Activated T-cell treated with anti-CD3 and anti-CD28 coated beads, Interleukin-2, amount 50 U/mL, for 1 hour (primary cell): ENCODE data around the gene SIL1.
"Not testable (repeated sequence)": the region's sequence is repeated elsewhere in the genome, so short reads cannot be mapped to it uniquely, and the experiment has no call there.

Source experiments
- DNase-seq: peaks from one replicate; pipeline ENCODE4 v3.0.0-alpha.2; 2020

The SIL1 gene

GRCh38 chr5:139171779-139172404 is 26.3 kb downstream of the SIL1 start:
- DNase-seq, result no peak

GRCh38 chr5:139167952-139168720 is 30.0 kb downstream of the SIL1 start:
- DNase-seq, result no peak

- DNase-seq, result no peak
These were observed 30.6 kb downstream of the SIL1 start for GRCh38 chr5:139167533-139167932.

- DNase-seq, result no peak
These were observed 31.1 kb downstream of the SIL1 start for GRCh38 chr5:139167063-139167462.

- not testable (repeated sequence) for DNase-seq
These were observed 33.3 kb downstream of the SIL1 start for GRCh38 chr5:139164897-139165296.

- no peak for DNase-seq
These were observed 34.1 kb downstream of the SIL1 start for GRCh38 chr5:139164020-139164419.

GRCh38 chr5:139162448-139162847 is 35.7 kb downstream of the SIL1 start:
- no peak for DNase-seq

- no peak for DNase-seq
These were observed 39.4 kb downstream of the SIL1 start for GRCh38 chr5:139158791-139159190.

- DNase-seq, result no peak
These were observed 40.6 kb downstream of the SIL1 start for GRCh38 chr5:139157556-139157955.

GRCh38 chr5:139156814-139157213 is 41.4 kb downstream of the SIL1 start:
- DNase-seq, result no peak

- DNase-seq, result no peak
These were observed 42.8 kb downstream of the SIL1 start for GRCh38 chr5:139155333-139155732.

GRCh38 chr5:139151902-139152301 is 46.3 kb downstream of the SIL1 start:
- DNase-seq, result no peak

GRCh38 chr5:139150367-139150999 is 47.7 kb downstream of the SIL1 start:
- DNase-seq, result no peak

GRCh38 chr5:139149477-139150199 is 48.5 kb downstream of the SIL1 start:
- DNase-seq, result no peak

GRCh38 chr5:139148986-139149385 is 49.2 kb downstream of the SIL1 start:
- no peak for DNase-seq

- DNase-seq, result no peak
These were observed 49.9 kb downstream of the SIL1 start for GRCh38 chr5:139148306-139148705.

GRCh38 chr5:139147483-139148087 is 50.6 kb downstream of the SIL1 start:
- DNase-seq, result no peak

- DNase-seq, result no peak
These were observed 51.2 kb downstream of the SIL1 start for GRCh38 chr5:139146809-139147482.

- no peak for DNase-seq
These were observed 56.5 kb downstream of the SIL1 start for GRCh38 chr5:139141446-139142204.

- DNase-seq, result no peak
These were observed 57.5 kb downstream of the SIL1 start for GRCh38 chr5:139140591-139141071.

GRCh38 chr5:139138809-139139208 is 59.4 kb downstream of the SIL1 start:
- no peak for DNase-seq
